ENCODE data around the gene ELMOD3.
A peak's percentile ranks its signal among the peaks of the same experiment; 100 is the strongest.

DNA sequence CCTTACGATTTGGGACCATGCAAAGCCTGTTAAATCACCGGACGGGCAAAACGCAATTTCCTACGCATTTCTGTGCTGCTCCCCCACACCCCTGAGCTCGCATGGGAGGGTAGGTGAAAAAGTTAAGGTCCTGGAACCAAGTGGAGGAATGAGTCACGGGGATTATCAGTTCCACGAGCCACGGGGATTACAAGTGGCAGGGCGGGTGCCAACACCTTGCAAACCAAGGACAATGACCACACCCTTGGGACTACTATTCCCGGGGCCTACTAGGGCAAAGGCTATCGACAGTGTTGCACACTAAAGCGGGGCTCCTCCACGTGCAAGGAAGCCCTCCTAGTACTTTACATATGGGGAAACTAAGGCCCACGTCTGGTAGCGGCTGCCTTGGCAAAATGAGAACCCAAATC, 688 bp upstream of the ELMOD3 start:
- TF ChIP-seq, protein P1, sequence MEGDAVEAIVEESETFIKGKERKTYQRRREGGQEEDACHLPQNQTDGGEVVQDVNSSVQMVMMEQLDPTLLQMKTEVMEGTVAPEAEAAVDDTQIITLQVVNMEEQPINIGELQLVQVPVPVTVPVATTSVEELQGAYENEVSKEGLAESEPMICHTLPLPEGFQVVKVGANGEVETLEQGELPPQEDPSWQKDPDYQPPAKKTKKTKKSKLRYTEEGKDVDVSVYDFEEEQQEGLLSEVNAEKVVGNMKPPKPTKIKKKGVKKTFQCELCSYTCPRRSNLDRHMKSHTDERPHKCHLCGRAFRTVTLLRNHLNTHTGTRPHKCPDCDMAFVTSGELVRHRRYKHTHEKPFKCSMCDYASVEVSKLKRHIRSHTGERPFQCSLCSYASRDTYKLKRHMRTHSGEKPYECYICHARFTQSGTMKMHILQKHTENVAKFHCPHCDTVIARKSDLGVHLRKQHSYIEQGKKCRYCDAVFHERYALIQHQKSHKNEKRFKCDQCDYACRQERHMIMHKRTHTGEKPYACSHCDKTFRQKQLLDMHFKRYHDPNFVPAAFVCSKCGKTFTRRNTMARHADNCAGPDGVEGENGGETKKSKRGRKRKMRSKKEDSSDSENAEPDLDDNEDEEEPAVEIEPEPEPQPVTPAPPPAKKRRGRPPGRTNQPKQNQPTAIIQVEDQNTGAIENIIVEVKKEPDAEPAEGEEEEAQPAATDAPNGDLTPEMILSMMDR (IDR thresholded peaks at IDR 0.05; ENCODE audit: low read depth, low read length, missing input control), result no peak
- TF ChIP-seq TAF1 (conservative IDR thresholded peaks at IDR 0.05), result no peak
- TF ChIP-seq, protein P2, sequence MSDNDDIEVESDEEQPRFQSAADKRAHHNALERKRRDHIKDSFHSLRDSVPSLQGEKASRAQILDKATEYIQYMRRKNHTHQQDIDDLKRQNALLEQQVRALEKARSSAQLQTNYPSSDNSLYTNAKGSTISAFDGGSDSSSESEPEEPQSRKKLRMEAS (IDR thresholded peaks at IDR 0.05), result peak; percentile 35
- TF ChIP-seq RAD21 (IDR thresholded peaks at IDR 0.05), result no peak
- TF ChIP-seq, protein P3, sequence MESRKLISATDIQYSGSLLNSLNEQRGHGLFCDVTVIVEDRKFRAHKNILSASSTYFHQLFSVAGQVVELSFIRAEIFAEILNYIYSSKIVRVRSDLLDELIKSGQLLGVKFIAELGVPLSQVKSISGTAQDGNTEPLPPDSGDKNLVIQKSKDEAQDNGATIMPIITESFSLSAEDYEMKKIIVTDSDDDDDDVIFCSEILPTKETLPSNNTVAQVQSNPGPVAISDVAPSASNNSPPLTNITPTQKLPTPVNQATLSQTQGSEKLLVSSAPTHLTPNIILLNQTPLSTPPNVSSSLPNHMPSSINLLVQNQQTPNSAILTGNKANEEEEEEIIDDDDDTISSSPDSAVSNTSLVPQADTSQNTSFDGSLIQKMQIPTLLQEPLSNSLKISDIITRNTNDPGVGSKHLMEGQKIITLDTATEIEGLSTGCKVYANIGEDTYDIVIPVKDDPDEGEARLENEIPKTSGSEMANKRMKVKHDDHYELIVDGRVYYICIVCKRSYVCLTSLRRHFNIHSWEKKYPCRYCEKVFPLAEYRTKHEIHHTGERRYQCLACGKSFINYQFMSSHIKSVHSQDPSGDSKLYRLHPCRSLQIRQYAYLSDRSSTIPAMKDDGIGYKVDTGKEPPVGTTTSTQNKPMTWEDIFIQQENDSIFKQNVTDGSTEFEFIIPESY (IDR thresholded peaks at IDR 0.05), result no peak
- peak in 1 of 2 donors; percentile 45 for TF ChIP-seq JUND (IDR thresholded peaks at IDR 0.05)
- TF ChIP-seq, protein P4, sequence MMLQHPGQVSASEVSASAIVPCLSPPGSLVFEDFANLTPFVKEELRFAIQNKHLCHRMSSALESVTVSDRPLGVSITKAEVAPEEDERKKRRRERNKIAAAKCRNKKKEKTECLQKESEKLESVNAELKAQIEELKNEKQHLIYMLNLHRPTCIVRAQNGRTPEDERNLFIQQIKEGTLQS (IDR thresholded peaks at IDR 0.05), result no peak
- TF ChIP-seq SP1 (IDR thresholded peaks at IDR 0.05), result no peak
- peak in 1 of 2 donors; percentile 67 for TF ChIP-seq RXRA (IDR thresholded peaks at IDR 0.05)
- no peak for TF ChIP-seq GABPA (IDR thresholded peaks at IDR 0.05 in 1 of 2, conservative IDR thresholded peaks at IDR 0.05 in 1 of 2)
- TF ChIP-seq EGR1 (IDR thresholded peaks at IDR 0.05; ENCODE audit: low read depth in 2 of 2), result no peak
